ENCODE measurements around the gene PPP5C.
"Not testable (repeated sequence)": the region's sequence is repeated elsewhere in the genome, so short reads cannot be mapped to it uniquely, and the experiment has no call there.

The PPP5C gene

GRCh38 chr19:46435689-46436088 is 88.8 kb downstream of the PPP5C start:
- DNase-seq: not testable (repeated sequence)
